Measurements from ENCODE around the gene ACVRL1.

DNA sequence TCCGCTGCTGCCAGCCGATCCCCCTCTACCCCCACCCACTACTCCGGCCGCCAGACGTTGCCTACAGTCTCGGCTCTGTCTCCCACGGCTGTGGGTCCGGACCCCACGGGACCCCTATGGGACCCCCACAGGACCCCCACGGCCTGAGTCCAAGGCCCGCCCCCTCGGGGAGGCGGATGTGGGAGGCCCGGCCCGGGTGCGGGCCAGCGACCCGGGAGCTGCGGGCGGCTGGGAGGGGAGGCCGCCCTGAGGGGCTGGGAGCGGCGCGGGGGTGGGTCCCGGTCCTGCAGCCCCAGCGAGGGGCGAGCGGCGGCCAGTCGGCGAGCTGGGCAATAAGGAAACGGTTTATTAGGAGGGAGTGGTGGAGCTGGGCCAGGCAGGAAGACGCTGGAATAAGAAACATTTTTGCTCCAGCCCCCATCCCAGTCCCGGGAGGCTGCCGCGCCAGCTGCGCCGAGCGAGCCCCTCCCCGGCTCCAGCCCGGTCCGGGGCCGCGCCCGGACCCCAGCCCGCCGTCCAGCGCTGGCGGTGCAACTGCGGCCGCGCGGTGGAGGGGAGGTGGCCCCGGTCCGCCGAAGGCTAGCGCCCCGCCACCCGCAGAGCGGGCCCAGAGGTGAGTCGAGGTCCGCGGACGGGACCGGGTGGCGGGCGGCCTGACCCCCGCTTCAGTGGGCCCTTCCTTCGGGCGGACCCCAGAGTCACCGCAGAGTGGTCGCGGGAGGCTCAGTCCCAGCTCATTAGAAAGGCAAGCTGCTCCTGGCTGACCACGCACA lies at the start of gene ACVRL1:
- TF ChIP-seq, protein P1, sequence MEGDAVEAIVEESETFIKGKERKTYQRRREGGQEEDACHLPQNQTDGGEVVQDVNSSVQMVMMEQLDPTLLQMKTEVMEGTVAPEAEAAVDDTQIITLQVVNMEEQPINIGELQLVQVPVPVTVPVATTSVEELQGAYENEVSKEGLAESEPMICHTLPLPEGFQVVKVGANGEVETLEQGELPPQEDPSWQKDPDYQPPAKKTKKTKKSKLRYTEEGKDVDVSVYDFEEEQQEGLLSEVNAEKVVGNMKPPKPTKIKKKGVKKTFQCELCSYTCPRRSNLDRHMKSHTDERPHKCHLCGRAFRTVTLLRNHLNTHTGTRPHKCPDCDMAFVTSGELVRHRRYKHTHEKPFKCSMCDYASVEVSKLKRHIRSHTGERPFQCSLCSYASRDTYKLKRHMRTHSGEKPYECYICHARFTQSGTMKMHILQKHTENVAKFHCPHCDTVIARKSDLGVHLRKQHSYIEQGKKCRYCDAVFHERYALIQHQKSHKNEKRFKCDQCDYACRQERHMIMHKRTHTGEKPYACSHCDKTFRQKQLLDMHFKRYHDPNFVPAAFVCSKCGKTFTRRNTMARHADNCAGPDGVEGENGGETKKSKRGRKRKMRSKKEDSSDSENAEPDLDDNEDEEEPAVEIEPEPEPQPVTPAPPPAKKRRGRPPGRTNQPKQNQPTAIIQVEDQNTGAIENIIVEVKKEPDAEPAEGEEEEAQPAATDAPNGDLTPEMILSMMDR (IDR thresholded peaks at IDR 0.05; ENCODE audit: poor library complexity): no peak
- no peak for TF ChIP-seq EZH2 (IDR thresholded peaks at IDR 0.05; ENCODE audit: borderline replicate concordance)
